GM12878 (cell line): Measurements from ENCODE around the gene ACSM6. TPM values are rescaled to one million over a fixed set of nuclear protein-coding genes. Genes with fewer than 3 reads are reported as not detected.

Experiments
- ATAC-seq: fragments of 200-7000 bp; cut with Tn5 transposase; 3 replicates; pipeline ENCODE4 v1.9.1; 2020; ENCODE audit warnings: mild to moderate bottlenecking, moderate library complexity
- BruUV-seq: library from RNA; stranded (reverse); fragments of 400-500 nt; replicated peaks from 2 replicates; lab custom pipeline; 2021; lab: Mats Ljungman, UMichigan
- CTCF ChIA-PET: fragments of 300-600 bp; sonication (Branson Sonifier 250); formaldehyde crosslinking; extraction: SDS; loops from one replicate; lab custom pipeline; 2021; ENCODE audit warnings: inconsistent platforms; lab: Yijun Ruan, JAX
- POLR2A ChIA-PET: fragments of 350-600 bp; formaldehyde crosslinking; extraction: SDS; loops from one replicate; lab custom pipeline; 2021; ENCODE audit warnings: inconsistent platforms; lab: Charles Lee
- RAD21 ChIA-PET: fragments of 300-600 bp; sonication (Branson Sonifier 250); formaldehyde crosslinking; loops from one replicate; lab custom pipeline; 2023; ENCODE audit warnings: antibody characterized with exemption; ENCODE audit not compliant: unreplicated experiment; lab: Charles Lee
- SMC1A ChIA-PET: fragments of 300-600 bp; sonication (Branson Sonifier 250); formaldehyde crosslinking; loops from one replicate; lab custom pipeline; 2023; ENCODE audit not compliant: unreplicated experiment, uncharacterized antibody; lab: Charles Lee
- DNase-seq: peaks from one replicate; pipeline ENCODE4 v3.0.0-alpha.2; 2011; ENCODE audit warnings: low read depth, low spot score
- FAIRE-seq: peaks from 3 replicates; lab custom pipeline; 2011; peaks lifted over from hg19 to GRCh38; lab: Jason Lieb, UNC
- H2AFZ ChIP-seq: 2 replicates; pipeline ENCODE4 v1.6.0; 2011; ENCODE audit warnings: low read depth, low read length, control low read depth; ENCODE audit not compliant: control insufficient read depth
- H3K27ac ChIP-seq: 2 replicates; pipeline ENCODE4 v1.5.1; 2011; ENCODE audit warnings: control low read depth; ENCODE audit not compliant: control insufficient read depth, insufficient read depth
- H3K27me3 ChIP-seq, 2 experiments: replicated peaks in 1 of 2; 2 replicates each; pipeline versions ENCODE4 v1.6.0 to v1.6.1; 2011; ENCODE audit warnings: low read length in 1 of 2; ENCODE audit not compliant: control insufficient read depth in 2 of 2, insufficient read depth in 2 of 2
- H3K36me3 ChIP-seq, 2 experiments: 2 replicates each; pipeline ENCODE4 v1.5.1; 2011; ENCODE audit warnings: low read length in 1 of 2; ENCODE audit not compliant: control insufficient read depth in 2 of 2, insufficient read depth in 2 of 2
- H3K4me1 ChIP-seq: 2 replicates; pipeline ENCODE4 v1.6.1; 2011; ENCODE audit warnings: mild to moderate bottlenecking, low read length, moderate library complexity, mixed read lengths; ENCODE audit not compliant: control insufficient read depth, insufficient read depth
- H3K4me2 ChIP-seq: 2 replicates; pipeline ENCODE4 v1.6.0; 2011; ENCODE audit warnings: control low read depth; ENCODE audit not compliant: control insufficient read depth, insufficient read depth
- H3K4me3 ChIP-seq: fragments of 200-600 bp; sonication (generic); 2 replicates; pipeline ENCODE4 v1.5.1; 2016
- H3K79me2 ChIP-seq: 2 replicates; pipeline ENCODE4 v1.6.0; 2011; ENCODE audit warnings: low read length; ENCODE audit not compliant: control insufficient read depth, insufficient read depth
- H3K9ac ChIP-seq: 2 replicates; pipeline ENCODE4 v1.8.0; 2011; ENCODE audit warnings: low read length, control low read depth, mixed read lengths; ENCODE audit not compliant: control insufficient read depth, insufficient read depth
- H3K9me3 ChIP-seq: replicated peaks from 3 replicates; pipeline ENCODE4 v1.5.1; 2011; ENCODE audit warnings: mild to moderate bottlenecking, low read length; ENCODE audit not compliant: control insufficient read depth, insufficient read depth
- H4K20me1 ChIP-seq: 2 replicates; pipeline ENCODE4 v1.6.0; 2011; ENCODE audit not compliant: control insufficient read depth, insufficient read depth
- FOXM1 ChIP-seq: IDR thresholded peaks from 2 replicates; pipeline ENCODE4 v1.6.1; 2012; ENCODE audit warnings: low read depth, mild to moderate bottlenecking, inconsistent platforms, low read length, moderate library complexity
- KDM1A ChIP-seq: fragments of 200-600 bp; sonication (generic); IDR thresholded peaks from 2 replicates; pipeline ENCODE4 v1.6.1; 2016; ENCODE audit warnings: borderline replicate concordance
- POLR2A ChIP-seq: IDR thresholded peaks from 2 replicates; pipeline ENCODE4 v1.6.1; 2011; ENCODE audit warnings: low read depth, mild to moderate bottlenecking, low read length
- YY1 ChIP-seq: IDR thresholded peaks from 2 replicates; pipeline ENCODE4 v1.6.1; 2011; ENCODE audit warnings: low read depth, mild to moderate bottlenecking, low read length
- in situ Hi-C: fragments of 300-500 bp; cut with MboI; formaldehyde crosslinking; loops from 9 replicates; pipeline ENCODE4 v1.14.3; 2018; ENCODE audit warnings: mixed read lengths
- intact Hi-C: fragments of 100-400 bp; cut with micrococcal nuclease; formaldehyde crosslinking; loops from one replicate; pipeline ENCODE4 v1.14.2; 2022; ENCODE audit not compliant: unreplicated experiment
- polyA plus RNA-seq, 11 experiments: library from polyadenylated mRNA; depleted of rRNA in 4 of 11; unstranded in 6 of 11; stranded (reverse) in 5 of 11; fragments of >200 nt; fragmentation: Nextera tagmentation in 4 of 11; fragmentation: Illumina TruSeq in 1 of 11; extraction: Ambion mirVana in 4 of 11; extraction: Trizol in 1 of 11; gene quantifications; 1 replicate in 1 of 11; 2 replicates in 10 of 11; pipeline versions ENCODE4 v1.2.1 to v1.2.3, GENCODE V29; 2011 to 2016; ENCODE audit warnings: inconsistent platforms in 2 of 11, missing spikeins in 2 of 11, low read depth in 1 of 11
- total RNA-seq, 4 experiments: library from RNA; depleted of rRNA in 3 of 4; stranded (reverse); fragments of >200 nt in 3 of 4; fragmentation: Illumina TruSeq in 1 of 4; extraction: Trizol in 1 of 4; gene quantifications; 2 replicates each; pipeline versions ENCODE4 v1.2.1 to v1.2.3, GENCODE V29; 2013 to 2021
- TF ChIP-seq, protein P1 (sequence below): fragments of 150-350 bp; IDR thresholded peaks from 2 replicates; pipeline ENCODE4 v1.6.1; 2016; ENCODE audit warnings: low read depth, low read length
- TF ChIP-seq, protein P2 (sequence below): IDR thresholded peaks from 2 replicates; pipeline ENCODE4 v1.6.1; 2011; ENCODE audit warnings: borderline replicate concordance, low read depth, mild to moderate bottlenecking, moderate library complexity, low read length; ENCODE audit not compliant: insufficient read depth, poor library complexity, severe bottlenecking
- TF ChIP-seq, protein P3 (sequence below): fragments of 450-650 bp; IDR thresholded peaks from 2 replicates; pipeline ENCODE4 v1.6.1; 2017; ENCODE audit warnings: mild to moderate bottlenecking, moderate library complexity

The ACSM6 gene
- total and polyA plus RNA-seq, 10 of the 15 experiments (the other 5 are each of a cell fraction or from before 2014, with no cell fraction given): 0.06 to 0.21 (median 0.20) TPM; not detected in 7

DNA sequence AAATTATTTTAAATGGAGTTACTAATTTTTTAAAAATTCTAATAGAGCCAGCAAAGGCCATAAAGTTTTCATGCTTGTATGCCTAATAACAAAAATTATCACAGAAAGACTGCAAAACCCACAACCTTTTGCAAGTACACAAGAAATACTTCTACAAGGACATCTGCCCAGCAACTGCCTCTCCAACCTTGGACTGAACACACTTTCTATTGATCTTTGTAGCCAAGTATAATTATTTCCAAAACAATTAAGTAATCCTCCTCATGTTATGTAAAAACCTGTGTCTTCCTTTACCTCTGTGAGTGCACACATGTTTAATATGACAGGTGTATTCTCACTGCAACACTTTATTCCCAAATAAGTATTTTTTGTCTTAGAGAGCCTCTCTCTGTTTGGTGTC is 16.6 kb upstream of the ACSM6 start:
- ChIA-PET RAD21 (no interaction called here), SMC1A (no interaction called here), POLR2A (no interaction called here), CTCF (no interaction called here)
- H3K4me2 ChIP-seq: no peak overlapping the region
- H3K79me2 ChIP-seq: no peaks in the 10 kb centered on the region
- intact Hi-C loops (no loop called here), in situ Hi-C loops (no loop called here)
- no peaks in the 10 kb centered on the region for H4K20me1 ChIP-seq
- no peak overlapping the region for H3K4me3 ChIP-seq
- ATAC-seq: no peak
- H3K27me3 ChIP-seq: no peaks in the 10 kb centered on the region
- TF ChIP-seq, protein P1, sequence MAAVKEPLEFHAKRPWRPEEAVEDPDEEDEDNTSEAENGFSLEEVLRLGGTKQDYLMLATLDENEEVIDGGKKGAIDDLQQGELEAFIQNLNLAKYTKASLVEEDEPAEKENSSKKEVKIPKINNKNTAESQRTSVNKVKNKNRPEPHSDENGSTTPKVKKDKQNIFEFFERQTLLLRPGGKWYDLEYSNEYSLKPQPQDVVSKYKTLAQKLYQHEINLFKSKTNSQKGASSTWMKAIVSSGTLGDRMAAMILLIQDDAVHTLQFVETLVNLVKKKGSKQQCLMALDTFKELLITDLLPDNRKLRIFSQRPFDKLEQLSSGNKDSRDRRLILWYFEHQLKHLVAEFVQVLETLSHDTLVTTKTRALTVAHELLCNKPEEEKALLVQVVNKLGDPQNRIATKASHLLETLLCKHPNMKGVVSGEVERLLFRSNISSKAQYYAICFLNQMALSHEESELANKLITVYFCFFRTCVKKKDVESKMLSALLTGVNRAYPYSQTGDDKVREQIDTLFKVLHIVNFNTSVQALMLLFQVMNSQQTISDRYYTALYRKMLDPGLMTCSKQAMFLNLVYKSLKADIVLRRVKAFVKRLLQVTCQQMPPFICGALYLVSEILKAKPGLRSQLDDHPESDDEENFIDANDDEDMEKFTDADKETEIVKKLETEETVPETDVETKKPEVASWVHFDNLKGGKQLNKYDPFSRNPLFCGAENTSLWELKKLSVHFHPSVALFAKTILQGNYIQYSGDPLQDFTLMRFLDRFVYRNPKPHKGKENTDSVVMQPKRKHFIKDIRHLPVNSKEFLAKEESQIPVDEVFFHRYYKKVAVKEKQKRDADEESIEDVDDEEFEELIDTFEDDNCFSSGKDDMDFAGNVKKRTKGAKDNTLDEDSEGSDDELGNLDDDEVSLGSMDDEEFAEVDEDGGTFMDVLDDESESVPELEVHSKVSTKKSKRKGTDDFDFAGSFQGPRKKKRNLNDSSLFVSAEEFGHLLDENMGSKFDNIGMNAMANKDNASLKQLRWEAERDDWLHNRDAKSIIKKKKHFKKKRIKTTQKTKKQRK: no peak
- no peak for TF ChIP-seq YY1
- TF ChIP-seq, protein P2, sequence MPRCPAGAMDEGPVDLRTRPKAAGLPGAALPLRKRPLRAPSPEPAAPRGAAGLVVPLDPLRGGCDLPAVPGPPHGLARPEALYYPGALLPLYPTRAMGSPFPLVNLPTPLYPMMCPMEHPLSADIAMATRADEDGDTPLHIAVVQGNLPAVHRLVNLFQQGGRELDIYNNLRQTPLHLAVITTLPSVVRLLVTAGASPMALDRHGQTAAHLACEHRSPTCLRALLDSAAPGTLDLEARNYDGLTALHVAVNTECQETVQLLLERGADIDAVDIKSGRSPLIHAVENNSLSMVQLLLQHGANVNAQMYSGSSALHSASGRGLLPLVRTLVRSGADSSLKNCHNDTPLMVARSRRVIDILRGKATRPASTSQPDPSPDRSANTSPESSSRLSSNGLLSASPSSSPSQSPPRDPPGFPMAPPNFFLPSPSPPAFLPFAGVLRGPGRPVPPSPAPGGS: no peak
- no peak for TF ChIP-seq KDM1A
- TF ChIP-seq POLR2A: no peak
- no peak for TF ChIP-seq FOXM1
- TF ChIP-seq, protein P3, sequence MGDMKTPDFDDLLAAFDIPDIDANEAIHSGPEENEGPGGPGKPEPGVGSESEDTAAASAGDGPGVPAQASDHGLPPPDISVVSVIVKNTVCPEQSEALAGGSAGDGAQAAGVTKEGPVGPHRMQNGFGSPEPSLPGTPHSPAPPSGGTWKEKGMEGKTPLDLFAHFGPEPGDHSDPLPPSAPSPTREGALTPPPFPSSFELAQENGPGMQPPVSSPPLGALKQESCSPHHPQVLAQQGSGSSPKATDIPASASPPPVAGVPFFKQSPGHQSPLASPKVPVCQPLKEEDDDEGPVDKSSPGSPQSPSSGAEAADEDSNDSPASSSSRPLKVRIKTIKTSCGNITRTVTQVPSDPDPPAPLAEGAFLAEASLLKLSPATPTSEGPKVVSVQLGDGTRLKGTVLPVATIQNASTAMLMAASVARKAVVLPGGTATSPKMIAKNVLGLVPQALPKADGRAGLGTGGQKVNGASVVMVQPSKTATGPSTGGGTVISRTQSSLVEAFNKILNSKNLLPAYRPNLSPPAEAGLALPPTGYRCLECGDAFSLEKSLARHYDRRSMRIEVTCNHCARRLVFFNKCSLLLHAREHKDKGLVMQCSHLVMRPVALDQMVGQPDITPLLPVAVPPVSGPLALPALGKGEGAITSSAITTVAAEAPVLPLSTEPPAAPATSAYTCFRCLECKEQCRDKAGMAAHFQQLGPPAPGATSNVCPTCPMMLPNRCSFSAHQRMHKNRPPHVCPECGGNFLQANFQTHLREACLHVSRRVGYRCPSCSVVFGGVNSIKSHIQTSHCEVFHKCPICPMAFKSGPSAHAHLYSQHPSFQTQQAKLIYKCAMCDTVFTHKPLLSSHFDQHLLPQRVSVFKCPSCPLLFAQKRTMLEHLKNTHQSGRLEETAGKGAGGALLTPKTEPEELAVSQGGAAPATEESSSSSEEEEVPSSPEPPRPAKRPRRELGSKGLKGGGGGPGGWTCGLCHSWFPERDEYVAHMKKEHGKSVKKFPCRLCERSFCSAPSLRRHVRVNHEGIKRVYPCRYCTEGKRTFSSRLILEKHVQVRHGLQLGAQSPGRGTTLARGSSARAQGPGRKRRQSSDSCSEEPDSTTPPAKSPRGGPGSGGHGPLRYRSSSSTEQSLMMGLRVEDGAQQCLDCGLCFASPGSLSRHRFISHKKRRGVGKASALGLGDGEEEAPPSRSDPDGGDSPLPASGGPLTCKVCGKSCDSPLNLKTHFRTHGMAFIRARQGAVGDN: no peak
- no peak for DNase-seq
- H3K36me3 ChIP-seq: no peaks in the 10 kb centered on the region
- peaks cover 3% of the 10 kb centered on the region; the same call in 2 of the 3 replicates for H3K9me3 ChIP-seq
- no peak overlapping the region for H3K9ac ChIP-seq
- no peaks in the 10 kb centered on the region for H3K4me1 ChIP-seq
- BruUV-seq: no TSS peak
- no peak overlapping the region for H3K27ac ChIP-seq
- FAIRE-seq: no peak
- no peak overlapping the region for H2AFZ ChIP-seq
